ENCODE data around the gene RPS6KA6.

Gene RPS6KA6

GRCh38 chrX:84187533-84188319 is at the start of gene RPS6KA6:
Gene RPS6KA6 (minus strand): TSS chrX:84188199. CDS start chrX:84187899, 300 bp downstream.
- Mint-ChIP-seq H3K4me1 (ENCODE audit: low read depth) (no peaks in the 10 kb centered on the region), H3K27ac (no peak within 1 kb of the TSS), H3K9me3 (peaks cover 7% of the 10 kb centered on the region), H3K4me3 (peak within 1 kb of the TSS; percentile 69), H3K27me3 (peaks cover 41% of the 10 kb centered on the region), H3K36me3 (ENCODE audit: low read depth) (no peaks in the 10 kb centered on the region)
- DNase-seq: peak; percentile 36

GRCh38 chrX:84224741-84225140 is 36.7 kb upstream of the RPS6KA6 start:
- H3K4me1 Mint-ChIP-seq (ENCODE audit: low read depth): no peaks in the 10 kb centered on the region
- peaks cover 14% of the 10 kb centered on the region for H3K27me3 Mint-ChIP-seq
- H3K9me3 Mint-ChIP-seq: no peaks in the 10 kb centered on the region
- no peak overlapping the region for H3K27ac Mint-ChIP-seq
- H3K4me3 Mint-ChIP-seq: no peak overlapping the region
- no peaks in the 10 kb centered on the region for H3K36me3 Mint-ChIP-seq (ENCODE audit: low read depth)
- no peak for DNase-seq

- H3K4me1 Mint-ChIP-seq (ENCODE audit: low read depth): no peaks in the 10 kb centered on the region
- no peak for DNase-seq
- H3K27me3 Mint-ChIP-seq: peaks cover 13% of the 10 kb centered on the region
- no peak overlapping the region for H3K27ac Mint-ChIP-seq
- H3K36me3 Mint-ChIP-seq (ENCODE audit: low read depth): no peaks in the 10 kb centered on the region
- no peaks in the 10 kb centered on the region for H3K9me3 Mint-ChIP-seq
- H3K4me3 Mint-ChIP-seq: no peak overlapping the region
Observed at GRCh38 chrX:84223261-84223660, 35.3 kb upstream of the RPS6KA6 start.

GRCh38 chrX:84221181-84221580 is 33.2 kb upstream of the RPS6KA6 start:
- no peak for DNase-seq

GRCh38 chrX:84219551-84219950 is 31.6 kb upstream of the RPS6KA6 start:
- Mint-ChIP-seq H3K4me1 (ENCODE audit: low read depth) (no peaks in the 10 kb centered on the region), H3K36me3 (ENCODE audit: low read depth) (no peaks in the 10 kb centered on the region), H3K9me3 (no peaks in the 10 kb centered on the region), H3K27ac (no peak overlapping the region), H3K4me3 (no peak overlapping the region), H3K27me3 (no peaks in the 10 kb centered on the region)
- DNase-seq: no peak

More at GRCh38 chrX:84221181-84221580, 33.2 kb upstream of the RPS6KA6 start:
- no peak overlapping the region for H3K4me3 Mint-ChIP-seq
- H3K27me3 Mint-ChIP-seq: peaks cover 5% of the 10 kb centered on the region
- no peaks in the 10 kb centered on the region for H3K36me3 Mint-ChIP-seq (ENCODE audit: low read depth)
- H3K4me1 Mint-ChIP-seq (ENCODE audit: low read depth): no peaks in the 10 kb centered on the region
- no peak overlapping the region for H3K27ac Mint-ChIP-seq
- no peaks in the 10 kb centered on the region for H3K9me3 Mint-ChIP-seq

GRCh38 chrX:84218726-84219125 is 30.7 kb upstream of the RPS6KA6 start:
- H3K9me3 Mint-ChIP-seq: no peaks in the 10 kb centered on the region
- H3K4me3 Mint-ChIP-seq: no peak overlapping the region
- no peaks in the 10 kb centered on the region for H3K4me1 Mint-ChIP-seq (ENCODE audit: low read depth)
- no peak for DNase-seq
- no peak overlapping the region for H3K27ac Mint-ChIP-seq
- no peaks in the 10 kb centered on the region for H3K27me3 Mint-ChIP-seq
- no peaks in the 10 kb centered on the region for H3K36me3 Mint-ChIP-seq (ENCODE audit: low read depth)

- Mint-ChIP-seq H3K27me3 (no peaks in the 10 kb centered on the region), H3K9me3 (no peaks in the 10 kb centered on the region), H3K36me3 (ENCODE audit: low read depth) (no peaks in the 10 kb centered on the region), H3K27ac (no peak overlapping the region), H3K4me1 (ENCODE audit: low read depth) (no peaks in the 10 kb centered on the region), H3K4me3 (no peak overlapping the region)
- no peak for DNase-seq
Observed at GRCh38 chrX:84216881-84217280, 28.9 kb upstream of the RPS6KA6 start.

GRCh38 chrX:84216406-84216805 is 28.4 kb upstream of the RPS6KA6 start:
- Mint-ChIP-seq H3K4me3 (no peak overlapping the region), H3K9me3 (no peaks in the 10 kb centered on the region), H3K36me3 (ENCODE audit: low read depth) (no peaks in the 10 kb centered on the region), H3K27ac (no peak overlapping the region), H3K27me3 (no peaks in the 10 kb centered on the region), H3K4me1 (ENCODE audit: low read depth) (no peaks in the 10 kb centered on the region)
- DNase-seq: no peak

- Mint-ChIP-seq H3K27me3 (no peaks in the 10 kb centered on the region), H3K4me3 (no peak overlapping the region), H3K4me1 (ENCODE audit: low read depth) (no peaks in the 10 kb centered on the region), H3K36me3 (ENCODE audit: low read depth) (no peaks in the 10 kb centered on the region), H3K27ac (no peak overlapping the region), H3K9me3 (no peaks in the 10 kb centered on the region)
- no peak for DNase-seq
Observed at GRCh38 chrX:84205276-84205675, 17.3 kb upstream of the RPS6KA6 start.

GRCh38 chrX:84199688-84200087 is 11.7 kb upstream of the RPS6KA6 start:
- no peaks in the 10 kb centered on the region for H3K9me3 Mint-ChIP-seq
- no peaks in the 10 kb centered on the region for H3K4me1 Mint-ChIP-seq (ENCODE audit: low read depth)
- DNase-seq: no peak
- no peak overlapping the region for H3K4me3 Mint-ChIP-seq
- no peaks in the 10 kb centered on the region for H3K36me3 Mint-ChIP-seq (ENCODE audit: low read depth)
- peaks cover 11% of the 10 kb centered on the region for H3K27me3 Mint-ChIP-seq
- no peak overlapping the region for H3K27ac Mint-ChIP-seq

- Mint-ChIP-seq H3K9me3 (no peaks in the 10 kb centered on the region), H3K4me1 (ENCODE audit: low read depth) (no peaks in the 10 kb centered on the region), H3K27me3 (peaks cover 11% of the 10 kb centered on the region), H3K36me3 (ENCODE audit: low read depth) (no peaks in the 10 kb centered on the region), H3K27ac (no peak overlapping the region), H3K4me3 (no peak overlapping the region)
- no peak for DNase-seq
Observed at GRCh38 chrX:84197550-84197949, 9.6 kb upstream of the RPS6KA6 start.

- no peak overlapping the region for H3K27ac Mint-ChIP-seq
- no peaks in the 10 kb centered on the region for H3K36me3 Mint-ChIP-seq (ENCODE audit: low read depth)
- peaks cover 7% of the 10 kb centered on the region for H3K9me3 Mint-ChIP-seq
- H3K4me1 Mint-ChIP-seq (ENCODE audit: low read depth): no peaks in the 10 kb centered on the region
- no peak for DNase-seq
- peaks cover 23% of the 10 kb centered on the region for H3K27me3 Mint-ChIP-seq
- H3K4me3 Mint-ChIP-seq: no peak overlapping the region
Observed at GRCh38 chrX:84192006-84192405, 4.0 kb upstream of the RPS6KA6 start.

- H3K9me3 Mint-ChIP-seq: peaks cover 7% of the 10 kb centered on the region
- H3K36me3 Mint-ChIP-seq (ENCODE audit: low read depth): no peaks in the 10 kb centered on the region
- DNase-seq: no peak
- H3K27ac Mint-ChIP-seq: no peak overlapping the region
- H3K27me3 Mint-ChIP-seq: peaks cover 34% of the 10 kb centered on the region
- H3K4me1 Mint-ChIP-seq (ENCODE audit: low read depth): no peaks in the 10 kb centered on the region
- H3K4me3 Mint-ChIP-seq: no peak overlapping the region
Observed at GRCh38 chrX:84189125-84189524, 1.1 kb upstream of the RPS6KA6 start.

GRCh38 chrX:84188320-84188834 is 378 bp upstream of the RPS6KA6 start:
- peak; percentile 31 for DNase-seq
- Mint-ChIP-seq H3K9me3 (peaks cover 7% of the 10 kb centered on the region), H3K36me3 (ENCODE audit: low read depth) (no peaks in the 10 kb centered on the region), H3K27ac (no peak overlapping the region), H3K27me3 (peaks cover 38% of the 10 kb centered on the region), H3K4me3 (peak overlapping the region; percentile 56), H3K4me1 (ENCODE audit: low read depth) (no peaks in the 10 kb centered on the region)
